Measurements from ENCODE around the gene CPNE8. TPM values are rescaled to one million over a fixed set of nuclear protein-coding genes. Genes with fewer than 3 reads are reported as not detected.

CPNE8 gene
- total and polyA plus RNA-seq, 3 donors from 2014 or later, result 9.3 to 13.1 (median 12.6) TPM

GRCh38 chr12:38875586-38876228, 29.7 kb downstream of the CPNE8 start:
- H3K36me3 ChIP-seq (ENCODE audit: low read depth, missing control alignments), result no peaks in the 10 kb centered on the region
- H3K9me3 ChIP-seq, result no peaks in the 10 kb centered on the region
- DNase-seq, result no peak
- no peak overlapping the region for H3K27ac ChIP-seq
- WGBS, 2 donors, result 90 to 94% methylated on average over 3 of the region's 3 CpGs
- H3K4me1 ChIP-seq, result no peaks in the 10 kb centered on the region
- no peak for TF ChIP-seq CTCF (IDR thresholded peaks at IDR 0.05)
- TF ChIP-seq POLR2A (IDR thresholded peaks at IDR 0.05), result no peak
- intact Hi-C loops (cut with DNase I; ENCODE audit: low total_unique reads), result no loop called here
- no peak overlapping the region for H3K4me3 ChIP-seq
- no peaks in the 10 kb centered on the region for H3K27me3 ChIP-seq

GRCh38 chr12:38872561-38872960, 32.8 kb downstream of the CPNE8 start:
- no peak for TF ChIP-seq POLR2A (IDR thresholded peaks at IDR 0.05)
- TF ChIP-seq CTCF (IDR thresholded peaks at IDR 0.05), result no peak
- no peak for DNase-seq
- Histone ChIP-seq H3K27me3 (no peaks in the 10 kb centered on the region), H3K9me3 (no peaks in the 10 kb centered on the region), H3K4me1 (no peaks in the 10 kb centered on the region), H3K27ac (no peak overlapping the region), H3K4me3 (no peak overlapping the region), H3K36me3 (ENCODE audit: low read depth, missing control alignments) (no peaks in the 10 kb centered on the region)
- intact Hi-C loops (cut with DNase I; ENCODE audit: low total_unique reads), result no loop called here

- intact Hi-C loops (cut with DNase I; ENCODE audit: low total_unique reads), result no loop called here
- no peaks in the 10 kb centered on the region for H3K27me3 ChIP-seq
- no peak overlapping the region for H3K27ac ChIP-seq
- no peaks in the 10 kb centered on the region for H3K4me1 ChIP-seq
- WGBS, 2 donors, result 83 to 84% methylated on average over 2 of the region's 2 CpGs
- DNase-seq, result no peak
- no peak overlapping the region for H3K4me3 ChIP-seq
- no peaks in the 10 kb centered on the region for H3K36me3 ChIP-seq (ENCODE audit: low read depth, missing control alignments)
- H3K9me3 ChIP-seq, result no peaks in the 10 kb centered on the region
- TF ChIP-seq POLR2A (IDR thresholded peaks at IDR 0.05) (no peak), CTCF (IDR thresholded peaks at IDR 0.05) (no peak)
Measured at GRCh38 chr12:38872156-38872555, 33.2 kb downstream of the CPNE8 start.

GRCh38 chr12:38869036-38869435, 36.4 kb downstream of the CPNE8 start:
- intact Hi-C loops (cut with DNase I; ENCODE audit: low total_unique reads), result no loop called here

More at GRCh38 chr12:38869036-38869435, 36.4 kb downstream of the CPNE8 start:
- H3K36me3 ChIP-seq (ENCODE audit: low read depth, missing control alignments), result no peaks in the 10 kb centered on the region
- no peaks in the 10 kb centered on the region for H3K9me3 ChIP-seq
- no peaks in the 10 kb centered on the region for H3K4me1 ChIP-seq
- no peak overlapping the region for H3K4me3 ChIP-seq
- no peak overlapping the region for H3K27ac ChIP-seq
- TF ChIP-seq CTCF (IDR thresholded peaks at IDR 0.05), result no peak
- no peak for TF ChIP-seq POLR2A (IDR thresholded peaks at IDR 0.05)
- no peaks in the 10 kb centered on the region for H3K27me3 ChIP-seq
- no peak for DNase-seq

Measured in testis (tissue), 3 donors.